ENCODE results near the gene SLC9C1. TPM values are rescaled to one million over a fixed set of nuclear protein-coding genes. Genes with fewer than 3 reads are reported as not detected.

Gene SLC9C1
- total RNA-seq, 1 donor from 2014 or later = not detected

DNA sequence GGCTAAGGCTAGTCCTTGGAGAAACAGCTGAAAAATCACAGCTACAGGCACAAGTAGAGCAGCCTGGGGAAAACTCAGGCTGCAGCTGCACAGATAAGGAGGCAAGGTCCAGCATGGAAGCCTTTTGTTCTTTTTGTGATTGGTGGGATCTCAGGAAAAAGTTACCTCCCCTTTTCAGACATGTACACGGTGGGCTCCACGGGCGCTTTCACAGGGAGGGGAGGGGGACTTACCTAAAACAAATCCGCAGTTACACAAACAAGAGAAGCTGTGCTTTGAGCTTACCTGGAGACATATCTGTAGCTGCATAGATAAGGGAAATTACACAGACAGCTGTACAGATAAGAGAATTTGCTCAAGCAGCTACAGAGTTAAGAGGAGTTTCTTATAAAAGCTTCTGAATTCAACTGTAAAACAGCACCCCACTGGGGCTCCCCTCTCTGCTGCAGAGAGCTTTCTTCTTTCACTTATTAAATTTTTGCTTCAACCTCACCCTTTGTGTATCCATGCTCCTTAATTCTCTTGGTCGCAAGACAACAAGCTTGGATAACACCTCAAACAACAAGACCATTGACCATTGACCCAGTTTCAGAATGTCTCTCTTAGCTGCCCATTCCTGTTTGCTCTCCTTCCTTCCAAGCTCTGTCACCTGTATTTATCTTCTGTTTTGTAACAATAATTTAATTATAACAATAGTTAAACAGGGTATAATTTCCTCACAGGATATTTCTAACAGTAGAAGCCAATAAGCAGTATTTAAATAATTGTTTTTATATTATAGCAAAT, 28.0 kb upstream of the SLC9C1 start:
- TF ChIP-seq, protein P1, sequence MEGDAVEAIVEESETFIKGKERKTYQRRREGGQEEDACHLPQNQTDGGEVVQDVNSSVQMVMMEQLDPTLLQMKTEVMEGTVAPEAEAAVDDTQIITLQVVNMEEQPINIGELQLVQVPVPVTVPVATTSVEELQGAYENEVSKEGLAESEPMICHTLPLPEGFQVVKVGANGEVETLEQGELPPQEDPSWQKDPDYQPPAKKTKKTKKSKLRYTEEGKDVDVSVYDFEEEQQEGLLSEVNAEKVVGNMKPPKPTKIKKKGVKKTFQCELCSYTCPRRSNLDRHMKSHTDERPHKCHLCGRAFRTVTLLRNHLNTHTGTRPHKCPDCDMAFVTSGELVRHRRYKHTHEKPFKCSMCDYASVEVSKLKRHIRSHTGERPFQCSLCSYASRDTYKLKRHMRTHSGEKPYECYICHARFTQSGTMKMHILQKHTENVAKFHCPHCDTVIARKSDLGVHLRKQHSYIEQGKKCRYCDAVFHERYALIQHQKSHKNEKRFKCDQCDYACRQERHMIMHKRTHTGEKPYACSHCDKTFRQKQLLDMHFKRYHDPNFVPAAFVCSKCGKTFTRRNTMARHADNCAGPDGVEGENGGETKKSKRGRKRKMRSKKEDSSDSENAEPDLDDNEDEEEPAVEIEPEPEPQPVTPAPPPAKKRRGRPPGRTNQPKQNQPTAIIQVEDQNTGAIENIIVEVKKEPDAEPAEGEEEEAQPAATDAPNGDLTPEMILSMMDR (conservative IDR thresholded peaks at IDR 0.05; ENCODE audit: low read depth, low read length) = no peak
- DNase-seq (ENCODE audit: low read depth) = no peak
- no peak overlapping the region for H3K4me3 ChIP-seq (ENCODE audit: low read depth, low read length)

DNA sequence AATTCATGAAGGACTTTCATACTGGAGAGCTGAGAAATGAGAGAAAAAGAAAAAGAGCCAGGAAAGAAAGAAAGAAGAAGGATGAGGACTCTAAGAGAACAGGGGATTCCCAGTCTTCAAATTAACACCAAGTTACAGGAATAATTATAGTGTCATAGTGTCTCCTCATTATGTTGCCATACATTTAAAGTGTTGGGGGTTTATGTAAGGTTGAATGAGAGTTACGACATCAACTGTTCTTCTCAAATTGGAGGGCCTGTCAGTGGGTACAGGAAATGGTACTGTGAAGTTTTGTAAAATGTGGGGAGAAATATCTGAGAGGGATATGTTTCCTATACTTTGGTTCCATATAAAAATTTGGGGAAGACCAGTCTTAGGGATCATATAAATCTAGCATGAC, 26.7 kb upstream of the SLC9C1 start:
- TF ChIP-seq, protein P1 (conservative IDR thresholded peaks at IDR 0.05; ENCODE audit: low read depth, low read length) = no peak
- no peak overlapping the region for H3K4me3 ChIP-seq (ENCODE audit: low read depth, low read length)
- DNase-seq (ENCODE audit: low read depth) = no peak

DNA sequence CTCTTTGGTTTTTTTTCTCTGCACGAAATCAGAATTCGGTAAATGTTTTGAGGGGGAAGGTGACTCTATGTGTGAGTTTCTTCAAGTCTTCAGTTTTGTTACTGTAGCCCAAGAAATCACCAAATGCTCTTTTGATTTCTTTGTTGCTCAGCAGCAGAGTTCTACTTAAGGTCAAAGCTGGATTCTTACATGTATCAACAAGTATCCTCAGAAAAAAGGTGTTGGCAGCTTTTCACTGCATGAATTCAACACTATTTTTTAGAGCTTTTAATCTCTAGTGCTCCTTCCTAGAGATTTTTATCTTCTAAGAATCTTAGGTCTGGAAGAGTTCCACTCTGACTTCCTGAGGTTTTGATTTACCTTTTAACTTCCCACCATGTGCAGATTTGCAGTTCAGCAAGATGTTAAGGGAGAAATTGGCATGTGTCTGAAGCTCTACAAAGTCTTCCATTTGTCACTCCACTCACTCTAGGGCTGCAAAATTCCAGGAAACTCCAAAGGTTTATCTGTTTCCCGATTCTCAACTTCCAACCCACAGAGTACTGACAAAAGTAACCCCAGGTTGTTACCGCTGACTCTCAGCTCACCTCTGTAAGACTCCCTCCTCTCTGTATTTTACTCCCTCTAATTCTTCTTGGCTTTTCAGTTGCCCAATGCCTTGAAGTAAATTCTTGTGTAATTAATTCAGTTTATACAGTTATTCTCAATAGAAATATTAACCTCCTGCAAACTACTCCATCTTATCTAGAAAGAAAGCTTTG, 25.7 kb upstream of the SLC9C1 start:
- TF ChIP-seq, protein P1 (conservative IDR thresholded peaks at IDR 0.05; ENCODE audit: low read depth, low read length) = no peak
- no peak for DNase-seq (ENCODE audit: low read depth)

DNA sequence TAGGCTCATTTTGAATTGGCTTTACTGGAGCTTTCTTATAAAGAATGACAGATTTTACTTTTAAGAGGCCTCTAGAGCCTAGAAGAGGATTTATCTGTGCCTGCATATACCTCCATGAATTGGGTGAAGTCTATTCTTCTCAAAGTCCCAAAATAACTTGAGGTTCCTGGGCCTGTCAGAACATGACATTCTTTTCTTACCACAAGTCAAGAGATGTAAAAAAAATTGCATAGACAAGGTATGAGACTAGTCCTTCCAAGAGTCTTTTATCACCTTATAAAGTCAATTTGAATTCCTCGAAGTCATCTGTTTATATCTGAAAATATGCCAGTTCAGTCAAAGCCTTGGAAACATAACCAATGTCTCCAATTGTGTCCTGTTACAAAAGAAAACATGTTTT, 21.8 kb upstream of the SLC9C1 start:
- H3K4me3 ChIP-seq (ENCODE audit: low read depth, low read length) = no peak overlapping the region
- no peak for DNase-seq (ENCODE audit: low read depth)
- TF ChIP-seq, protein P1 (conservative IDR thresholded peaks at IDR 0.05; ENCODE audit: low read depth, low read length) = no peak

More for the DNA sequence above, 25.7 kb upstream of the SLC9C1 start:
- H3K4me3 ChIP-seq (ENCODE audit: low read depth, low read length) = no peak overlapping the region

DNA sequence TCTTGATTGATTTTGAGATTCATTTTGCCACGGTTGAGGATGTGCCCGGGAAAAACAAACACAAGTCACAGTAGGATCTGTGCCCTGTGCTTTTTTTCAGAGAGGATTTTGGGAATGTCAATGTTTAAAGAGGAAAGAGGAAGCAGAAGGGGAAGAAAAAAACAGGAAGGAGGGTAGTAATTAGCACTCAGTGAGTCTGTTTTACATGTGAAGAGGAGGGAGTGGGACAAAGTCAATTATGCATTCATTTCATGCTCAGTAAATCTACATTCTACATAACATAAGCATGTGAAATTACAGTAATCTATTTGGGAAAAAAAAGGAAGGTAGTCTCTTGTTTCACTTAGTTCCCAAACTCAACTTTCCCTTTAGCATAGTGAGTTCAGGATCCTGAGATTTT, 20.6 kb upstream of the SLC9C1 start:
- no peak overlapping the region for H3K4me3 ChIP-seq (ENCODE audit: low read depth, low read length)
- DNase-seq (ENCODE audit: low read depth) = no peak
- TF ChIP-seq, protein P1 (conservative IDR thresholded peaks at IDR 0.05; ENCODE audit: low read depth, low read length) = no peak

DNA sequence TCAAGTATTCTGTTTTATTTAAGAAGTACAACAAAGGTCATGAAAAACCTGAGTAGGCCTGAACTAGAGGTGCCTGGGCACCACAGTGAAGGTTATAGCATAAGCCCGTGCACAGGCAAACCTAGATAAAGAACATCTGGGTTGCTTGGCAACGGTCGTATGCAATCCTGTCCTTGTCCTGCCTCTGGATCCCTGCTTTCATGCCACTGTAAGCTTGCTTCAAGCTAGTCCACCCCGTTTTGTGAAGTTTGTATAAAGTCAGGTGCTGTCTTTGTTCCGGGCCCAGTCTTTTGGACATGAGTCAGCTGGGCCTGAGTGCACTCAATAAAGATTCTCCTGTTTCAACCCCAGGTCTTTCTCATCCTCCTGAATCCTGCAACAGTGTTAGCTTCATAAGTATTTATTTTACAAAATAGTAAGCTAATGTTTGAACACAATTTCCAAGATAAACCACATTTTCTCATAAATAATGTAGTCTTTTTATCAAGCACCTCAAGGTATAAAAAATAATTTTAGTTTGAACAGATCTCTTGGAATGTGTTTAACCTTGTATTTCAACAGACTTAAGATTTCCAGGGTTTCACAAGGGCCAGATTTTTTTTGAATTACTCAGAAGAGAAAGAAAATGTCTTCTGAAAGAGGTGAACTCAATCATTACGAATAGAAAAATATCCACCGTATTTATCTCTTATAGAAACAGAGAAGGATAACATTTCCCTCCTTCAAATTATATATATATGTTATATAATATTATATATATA, 14.3 kb upstream of the SLC9C1 start:
- no peak overlapping the region for H3K4me3 ChIP-seq (ENCODE audit: low read depth, low read length)
- TF ChIP-seq, protein P1 (conservative IDR thresholded peaks at IDR 0.05; ENCODE audit: low read depth, low read length) = no peak
- no peak for DNase-seq (ENCODE audit: low read depth)
